ENCODE results near the gene RABGAP1L.

The RABGAP1L gene

DNA sequence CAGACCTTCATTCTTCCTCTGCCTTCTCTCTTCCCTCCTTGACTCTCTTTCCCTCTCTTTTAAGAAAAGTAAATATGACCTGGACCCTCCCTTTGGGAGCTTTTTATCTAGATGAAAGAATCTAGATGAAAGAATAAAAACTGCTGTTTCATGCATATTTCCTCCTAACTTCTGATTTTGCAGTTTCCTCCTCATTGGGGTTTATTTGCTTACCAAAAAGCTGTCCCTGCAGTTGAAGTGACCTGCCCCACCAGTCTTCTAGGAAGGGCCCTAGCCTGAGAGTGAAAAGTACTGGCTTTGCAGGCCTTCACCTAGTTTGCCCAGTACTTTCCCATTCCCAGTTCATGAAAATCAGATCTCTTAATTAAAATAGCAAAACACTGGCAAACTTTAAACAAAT lies 812.1 kb downstream of the RABGAP1L start:
- no peak for DNase-seq

DNA sequence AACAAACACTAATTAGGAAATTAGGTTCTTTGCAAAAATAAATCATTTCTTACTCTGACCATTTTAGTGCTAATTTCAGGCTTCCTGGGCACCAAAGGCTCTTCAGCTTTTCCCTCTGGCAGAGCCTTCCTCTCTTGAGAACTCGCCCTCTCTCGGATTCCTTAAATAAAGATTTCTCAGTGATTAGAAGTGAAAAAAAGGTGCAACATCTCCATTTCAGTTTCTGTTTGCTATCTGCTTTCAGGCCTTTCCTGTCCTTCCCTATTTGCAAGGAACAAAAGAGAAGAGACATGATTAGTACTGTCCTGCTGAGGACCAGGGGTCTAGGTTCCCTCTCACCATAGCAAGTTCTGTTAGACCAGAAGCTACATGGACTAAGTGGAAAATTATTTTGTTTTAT lies 812.6 kb downstream of the RABGAP1L start:
- no peak for DNase-seq

DNA sequence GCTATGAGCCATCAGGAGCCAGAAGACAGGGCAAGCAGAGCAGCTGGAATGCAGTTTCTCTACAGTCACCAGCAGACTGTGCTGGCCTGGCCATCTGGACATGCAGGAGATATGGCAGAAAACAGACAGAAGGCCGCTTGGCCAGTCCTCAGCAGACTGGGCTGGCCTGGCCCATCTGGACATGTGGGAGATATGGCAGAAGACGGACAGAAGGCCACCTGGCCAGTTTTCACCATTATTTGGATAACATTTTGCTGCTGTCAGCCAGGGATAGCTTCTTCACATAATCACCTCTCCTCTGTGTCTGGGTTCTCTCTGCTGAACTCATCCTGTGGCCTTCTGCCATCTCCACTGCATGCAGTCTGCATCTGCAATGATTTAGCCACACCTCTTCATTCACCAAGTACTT lies 815.4 kb downstream of the RABGAP1L start:
- DNase-seq, result no peak

DNA sequence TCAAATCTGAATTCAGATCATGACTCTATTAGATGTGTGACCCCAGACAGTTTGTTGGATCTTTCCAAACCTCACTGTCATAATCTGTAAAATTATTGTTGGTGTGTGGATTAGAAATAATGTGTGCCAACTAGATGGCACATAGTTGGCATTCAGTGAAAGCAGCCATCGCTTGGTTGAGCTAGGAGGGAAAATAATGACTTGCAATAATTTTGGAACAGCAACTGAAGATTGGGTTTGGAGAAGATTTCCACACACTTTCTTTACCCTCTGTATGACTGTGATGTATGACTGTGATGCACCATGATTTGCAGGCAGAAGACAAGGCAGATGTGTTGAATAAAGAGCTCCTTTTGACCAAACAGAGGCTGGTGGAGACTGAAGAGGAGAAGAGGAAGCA lies 816.4 kb downstream of the RABGAP1L start:
- no peak for DNase-seq

DNA sequence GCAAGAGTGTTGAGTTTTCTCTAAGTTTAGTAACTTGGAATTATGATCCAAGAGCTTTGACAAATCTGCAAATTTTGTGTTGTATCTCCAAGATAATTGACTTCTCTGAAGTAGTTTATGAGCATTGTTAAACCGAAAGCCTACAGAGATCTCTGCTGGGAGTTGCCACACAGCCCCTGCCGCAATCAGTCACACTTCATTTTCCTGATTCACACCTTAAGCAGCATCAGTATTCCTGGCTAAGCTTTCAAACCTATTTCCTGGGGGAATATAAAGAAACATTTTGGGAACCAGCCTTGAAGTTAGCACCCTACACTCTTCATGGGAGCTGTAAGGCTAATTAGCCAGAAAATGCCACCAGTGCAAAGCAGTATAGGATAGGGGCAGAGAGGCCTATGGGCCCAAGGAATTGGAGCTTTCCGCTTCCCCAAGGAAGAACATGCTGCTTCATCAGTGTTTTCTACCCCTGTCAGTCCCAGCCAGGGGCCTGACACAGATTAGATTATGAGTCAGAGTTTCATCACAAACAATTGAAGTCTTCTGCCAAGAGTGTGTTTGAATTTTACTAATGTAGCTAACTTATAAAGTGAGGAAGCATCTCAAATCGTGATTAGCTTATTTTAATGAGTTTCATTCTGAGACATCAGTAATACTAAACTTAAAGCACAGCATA lies 817.3 kb downstream of the RABGAP1L start:
- DNase-seq, result peak; percentile 53

DNA sequence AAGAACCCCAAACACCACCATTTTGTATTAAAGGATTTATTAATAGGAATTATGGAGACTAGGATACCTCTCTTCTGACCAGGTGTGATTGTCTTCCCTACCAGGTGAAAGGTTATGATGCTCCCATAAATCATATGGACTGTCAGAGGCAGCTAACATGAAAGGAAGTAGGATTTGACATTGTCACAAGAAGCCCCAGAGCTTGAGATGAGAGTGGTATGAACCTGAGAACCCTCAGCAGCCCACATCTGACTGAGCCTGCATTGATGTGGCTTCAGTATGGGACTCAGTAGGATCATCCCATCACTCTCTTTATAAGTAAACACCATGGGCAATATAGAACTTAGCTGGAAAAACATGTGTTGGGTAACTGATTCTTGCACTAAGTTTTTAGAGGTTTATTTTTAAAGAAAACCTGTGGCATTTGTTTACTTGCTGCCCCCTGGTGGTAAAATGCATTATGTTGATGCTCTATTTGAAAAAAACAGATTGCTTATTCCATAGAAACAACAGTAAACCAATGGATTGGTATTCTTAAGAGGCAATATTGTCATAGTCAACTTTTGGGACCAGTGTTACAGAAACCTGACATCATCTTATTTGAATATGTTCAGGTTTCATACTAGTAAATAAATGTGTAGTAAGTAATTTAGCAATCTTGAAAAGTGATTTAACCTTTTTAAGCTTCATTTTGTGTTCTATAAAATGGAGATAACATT lies 823.8 kb downstream of the RABGAP1L start:
- DNase-seq, result peak; percentile 37

DNA sequence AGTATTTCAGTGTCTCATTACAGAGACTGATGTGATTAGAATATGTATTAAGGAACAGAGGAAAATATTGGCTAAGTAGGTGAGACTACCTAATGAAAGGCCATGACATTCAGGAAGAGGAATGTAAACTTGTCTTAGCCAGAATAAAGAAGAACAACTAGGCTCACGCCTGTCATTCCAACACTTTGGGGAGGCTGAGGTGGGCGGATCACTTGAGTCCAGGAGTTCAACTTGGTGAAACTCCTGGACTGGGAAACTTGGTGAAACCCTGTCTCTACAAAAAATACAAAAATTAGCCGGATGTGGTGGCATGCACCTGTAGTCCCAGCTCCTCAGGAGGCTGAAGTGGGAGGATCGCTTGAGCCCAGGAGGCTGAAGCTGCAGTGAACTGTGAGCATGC lies 825.6 kb downstream of the RABGAP1L start:
- DNase-seq, result no peak

DNA sequence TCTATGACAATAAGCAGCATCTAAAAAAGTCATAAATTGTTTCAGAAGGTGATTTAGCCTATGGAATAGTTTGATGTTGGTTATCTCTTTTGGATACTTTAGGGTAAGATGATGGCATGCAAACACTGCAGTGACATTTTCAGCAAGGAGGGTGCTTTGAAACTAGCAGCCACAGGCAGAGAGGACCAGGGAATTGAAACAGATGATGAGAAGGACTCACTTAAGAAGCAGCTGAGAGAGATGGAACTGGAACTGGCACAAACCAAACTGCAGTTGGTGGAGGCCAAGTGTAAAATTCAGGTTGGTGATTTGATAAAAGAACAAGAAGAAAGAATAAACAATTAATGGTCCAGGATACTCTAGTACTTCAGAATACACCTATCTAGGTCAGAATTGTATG lies 829.2 kb downstream of the RABGAP1L start:
- no peak for DNase-seq

DNA sequence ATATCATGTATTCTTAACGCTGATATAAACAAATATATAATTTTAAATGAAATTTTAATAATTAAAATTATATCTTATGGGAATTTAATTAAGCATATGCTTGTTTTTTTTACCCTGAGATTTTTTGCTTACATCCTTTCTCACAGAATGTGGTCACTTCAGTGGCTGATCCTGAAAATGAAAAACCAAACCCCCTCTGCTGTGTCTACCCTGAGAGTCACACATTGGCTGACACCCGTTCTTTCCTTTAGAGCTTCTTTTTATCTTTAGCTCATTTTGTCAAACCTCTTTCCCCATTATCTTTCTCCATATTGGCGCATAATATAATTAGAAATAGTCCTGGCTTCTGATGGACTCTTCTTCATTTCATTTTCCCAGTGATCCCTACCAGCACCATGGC lies 829.7 kb downstream of the RABGAP1L start:
- DNase-seq, result no peak

DNA sequence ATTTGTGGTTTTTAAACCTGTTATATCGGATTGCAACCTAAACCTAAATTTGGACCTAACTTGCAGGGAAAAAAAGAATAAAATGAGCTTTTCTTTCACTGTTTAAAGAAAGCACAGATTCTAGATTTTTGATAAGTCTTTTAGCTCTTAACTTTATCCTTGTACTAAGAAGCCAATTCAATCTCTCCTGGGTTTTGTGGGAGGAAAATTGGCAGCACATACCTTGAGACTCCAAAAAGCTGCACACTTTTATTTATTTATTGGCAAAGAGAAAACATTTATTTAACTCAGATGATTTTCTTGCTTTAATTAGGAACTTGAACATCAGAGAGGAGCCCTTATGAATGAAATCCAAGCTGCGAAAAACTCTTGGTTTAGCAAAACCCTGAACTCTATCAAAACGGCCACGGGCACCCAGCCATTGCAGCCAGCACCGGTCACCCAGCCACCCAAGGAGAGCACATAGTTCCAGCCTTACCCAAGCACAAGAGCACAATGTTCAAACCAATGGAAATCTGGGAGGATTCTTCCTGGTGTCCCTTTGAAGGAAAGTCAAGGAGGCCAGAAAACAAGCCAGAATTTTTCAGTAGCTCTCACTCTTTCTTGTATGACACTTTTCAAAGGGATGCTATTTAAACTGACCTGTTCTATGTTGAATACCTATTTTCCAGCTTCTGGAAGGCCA lies 830.4 kb downstream of the RABGAP1L start:
- DNase-seq, result no peak

DNA sequence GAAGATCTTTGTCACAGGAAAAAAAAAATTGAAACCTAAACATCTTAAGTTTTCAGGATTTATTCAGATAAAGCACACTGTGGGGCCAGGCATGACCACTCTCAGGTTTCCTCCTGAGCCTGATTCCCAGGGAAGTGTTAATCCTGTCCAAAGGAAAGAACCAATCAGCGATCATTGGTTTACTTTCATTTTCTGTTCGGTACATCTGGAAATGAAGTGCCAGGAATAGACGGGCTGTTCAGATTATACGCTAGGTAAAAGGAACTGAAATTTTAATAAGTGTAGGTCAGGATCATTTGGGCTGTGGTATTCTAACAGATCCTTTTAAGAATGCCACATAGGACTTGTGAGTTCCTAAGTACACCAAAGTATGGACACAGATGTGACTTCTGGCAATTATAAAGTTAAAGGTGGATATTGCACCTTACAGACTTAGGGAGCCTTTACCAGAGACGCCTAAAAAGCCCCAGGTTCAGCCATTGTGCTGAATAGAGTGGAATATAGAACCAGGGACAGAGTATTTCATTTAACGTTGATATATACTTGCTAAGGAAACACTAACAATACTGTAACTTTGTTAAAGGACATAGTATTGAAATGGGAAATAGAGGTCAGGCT lies 831.2 kb downstream of the RABGAP1L start:
- peak; percentile 37 for DNase-seq

DNA sequence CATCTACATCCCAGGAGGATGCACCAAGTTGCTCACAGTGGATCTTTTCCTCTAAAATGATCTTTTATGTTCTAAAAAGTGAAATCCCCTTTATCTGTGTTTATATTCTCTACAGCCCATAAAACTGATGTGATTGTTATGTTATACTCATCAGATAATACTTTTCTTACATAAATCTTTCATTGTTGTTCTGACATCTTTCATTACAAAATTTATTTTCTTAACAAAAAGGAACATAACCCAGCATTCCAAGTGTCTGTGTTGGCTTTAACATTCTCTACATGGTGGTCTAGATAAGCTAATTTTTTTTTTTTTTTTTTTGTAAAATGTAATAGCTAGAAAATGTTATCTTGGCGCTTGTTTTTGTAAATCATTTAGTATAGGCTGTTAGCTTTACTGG lies 832.2 kb downstream of the RABGAP1L start:
- no peak for DNase-seq

DNA sequence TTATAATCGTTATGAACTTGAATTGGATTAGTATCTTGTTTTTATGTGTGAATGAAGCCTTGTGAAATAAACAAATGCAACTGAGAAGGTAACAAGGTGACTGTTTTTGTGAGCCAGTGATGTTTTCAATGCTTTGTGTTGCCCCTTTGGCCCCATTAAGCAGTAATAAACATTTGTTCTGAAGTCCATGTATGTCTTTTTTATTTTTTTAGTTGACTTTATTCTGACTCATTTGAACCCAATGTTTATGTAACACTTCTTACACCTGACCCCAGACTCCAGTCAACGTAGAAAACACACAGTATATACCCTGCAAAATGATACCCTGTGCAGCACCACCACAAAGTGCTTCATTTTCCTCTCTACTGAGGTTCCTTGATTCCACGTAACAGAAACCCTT lies 835.8 kb downstream of the RABGAP1L start:
- DNase-seq, result no peak

DNA sequence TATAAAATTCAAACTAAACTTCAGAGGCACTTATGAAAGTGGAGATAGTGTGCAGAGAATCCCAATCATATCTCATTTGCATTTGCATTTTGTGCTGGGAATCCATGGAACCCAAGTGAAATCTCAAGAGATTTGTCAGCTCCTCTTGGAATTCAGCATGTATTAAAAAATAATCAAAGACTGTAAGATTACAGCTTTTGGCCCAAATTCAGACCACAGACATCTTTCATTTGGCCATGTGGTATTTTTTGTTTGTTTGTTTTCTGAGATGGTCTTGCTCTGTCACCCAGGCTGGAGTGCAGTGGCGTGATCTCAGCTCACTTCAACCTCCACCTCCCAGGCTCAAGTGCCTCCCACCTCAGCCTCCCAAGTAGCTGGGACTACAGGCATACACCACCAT lies 836.6 kb downstream of the RABGAP1L start:
- no peak for DNase-seq

DNA sequence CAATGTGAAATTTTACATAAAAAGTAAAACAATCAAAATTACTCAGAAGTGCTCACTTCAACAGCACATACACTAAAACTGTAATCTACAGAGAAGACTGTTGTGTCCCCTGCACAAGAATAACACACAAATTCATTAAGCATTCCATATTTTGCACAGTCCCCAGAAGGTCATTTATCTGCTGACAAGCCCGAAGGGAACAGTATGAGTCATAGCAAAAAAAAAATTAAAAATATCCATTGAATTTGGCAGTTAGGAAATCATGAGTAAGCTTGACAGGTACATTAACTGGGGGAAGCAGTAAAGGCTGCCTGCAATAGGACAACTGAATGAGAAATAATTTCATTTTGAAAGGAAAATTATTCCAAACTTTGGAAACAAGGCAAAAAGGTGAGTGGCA lies 837.2 kb downstream of the RABGAP1L start:
- peak; percentile 9 for DNase-seq

DNA sequence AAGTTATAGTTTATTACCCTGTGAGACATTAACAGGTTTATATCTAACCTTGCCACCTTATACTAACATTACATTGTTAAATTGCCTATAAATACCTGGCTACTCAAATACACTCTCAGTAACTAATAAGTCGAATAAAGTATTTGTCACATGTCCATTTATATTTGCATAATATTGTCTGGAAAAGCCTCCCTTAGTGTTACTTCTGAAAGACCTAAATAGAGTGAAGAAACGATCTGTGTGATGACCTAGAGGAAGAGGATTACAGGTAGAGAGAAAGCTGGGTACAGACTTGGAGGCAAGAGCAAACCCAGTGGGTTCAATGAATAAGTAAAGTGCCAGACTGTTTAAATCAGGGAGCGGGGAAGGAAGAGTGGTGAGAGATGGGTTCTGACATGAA lies 837.7 kb downstream of the RABGAP1L start:
- DNase-seq, result no peak

DNA sequence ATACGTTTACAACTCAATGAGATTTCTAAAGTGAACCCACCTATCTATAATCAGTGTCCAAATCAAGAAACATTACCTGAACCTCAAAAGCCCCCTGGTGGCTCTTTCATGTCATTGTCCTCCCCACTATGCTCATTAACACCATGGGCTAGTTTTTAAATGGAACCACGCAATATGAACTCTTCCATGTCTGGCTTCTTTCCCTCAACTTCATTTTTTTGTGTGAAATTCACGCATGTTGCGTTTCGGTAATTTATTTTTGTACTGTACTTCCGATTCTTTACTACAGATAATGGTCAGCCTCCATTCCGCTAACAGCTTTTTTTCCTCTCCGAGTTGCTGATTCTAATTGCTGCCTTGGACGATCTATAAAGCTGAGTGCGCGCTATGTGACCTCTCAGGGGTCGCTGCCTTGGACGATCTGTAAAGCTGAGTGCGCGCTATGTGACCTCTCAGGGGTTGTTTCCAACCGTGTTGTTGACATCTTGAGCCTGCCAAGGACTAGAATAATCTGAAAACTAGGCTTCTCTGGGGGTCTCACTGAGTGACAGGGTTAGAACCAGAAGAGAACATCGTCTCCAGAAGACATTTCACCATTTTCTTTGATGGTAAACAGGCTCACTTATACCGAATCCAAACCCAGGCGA lies 839.4 kb downstream of the RABGAP1L start:
- DNase-seq, result peak; percentile 60

DNA sequence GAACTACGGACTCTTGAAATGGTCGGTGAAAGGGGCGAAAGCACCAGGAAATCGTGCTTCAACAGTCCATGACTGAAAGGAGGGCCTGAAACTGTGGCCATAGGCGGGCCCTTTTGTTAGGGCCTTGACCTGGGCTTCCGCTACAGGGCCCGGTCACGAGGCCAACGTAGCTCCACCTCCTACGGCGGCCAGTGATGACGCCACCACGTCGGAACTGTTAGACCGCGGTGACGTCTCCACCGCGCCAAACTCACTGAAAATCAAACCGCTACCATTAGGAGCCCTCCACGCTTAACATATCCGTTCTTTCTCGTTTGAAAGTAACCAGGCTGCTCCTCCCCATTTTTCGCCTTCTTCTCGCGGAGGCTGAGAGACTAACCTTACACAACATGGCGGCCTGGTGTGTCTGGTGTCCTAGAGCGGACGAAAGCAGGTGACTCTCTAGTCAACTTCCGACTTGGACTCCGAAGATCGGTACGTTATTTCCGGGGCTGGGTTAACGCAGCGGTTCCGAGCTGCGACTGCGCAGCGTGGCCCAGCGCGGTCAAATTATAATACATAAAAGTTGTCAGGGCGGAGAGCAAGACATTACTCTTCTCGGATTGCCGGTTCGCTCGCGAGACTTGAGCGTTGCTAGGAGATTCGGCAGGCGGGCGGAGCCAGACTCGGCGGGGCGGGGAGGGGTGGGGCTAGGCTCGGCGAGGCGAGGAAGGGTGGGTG lies 840.1 kb downstream of the RABGAP1L start:
- peak; percentile 99 for DNase-seq

DNA sequence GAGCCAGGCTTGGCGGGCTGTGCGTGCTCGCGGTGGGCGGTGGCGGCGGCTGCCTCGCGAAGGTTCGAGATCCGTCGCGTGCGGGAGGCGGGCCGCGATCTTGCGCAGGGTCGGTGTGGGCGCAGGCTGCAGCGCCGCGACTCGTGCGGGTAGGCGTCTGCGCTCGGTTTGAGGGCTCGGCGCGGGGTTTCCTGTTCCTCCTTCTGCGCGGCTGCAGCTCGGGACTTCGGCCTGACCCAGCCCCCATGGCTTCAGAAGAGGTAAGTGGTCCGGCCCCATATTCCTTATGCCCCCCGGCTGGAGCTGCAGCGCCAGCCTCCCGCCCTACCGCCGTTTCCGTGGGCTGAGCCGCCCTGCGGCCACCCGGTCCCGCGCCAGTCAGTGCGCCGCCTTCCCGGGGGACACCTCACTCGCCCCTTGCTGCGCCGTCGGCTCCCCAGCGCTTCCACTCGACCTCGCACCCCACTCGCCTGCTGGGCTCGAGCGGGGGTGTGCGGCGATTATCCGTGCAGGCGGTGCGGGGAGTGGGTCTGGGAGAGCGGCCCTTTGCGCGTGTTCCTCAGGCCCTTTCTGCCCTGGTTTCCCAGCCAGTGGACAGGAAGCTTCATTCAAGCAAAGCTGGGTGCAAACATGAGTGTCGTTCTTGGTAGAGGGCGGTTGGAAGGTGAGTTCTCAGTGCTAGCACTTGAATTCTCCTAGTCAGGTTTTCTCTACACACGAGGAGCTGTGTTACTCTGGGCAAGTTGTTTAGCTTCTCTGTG lies 840.8 kb downstream of the RABGAP1L start, which contains the start of gene CACYBP:
Gene CACYBP, plus strand, starts transcription at position 12 of the 761 bp plus-strand sequence. Its CDS starts 234 bp downstream, at position 246.
- no peak for DNase-seq

DNA sequence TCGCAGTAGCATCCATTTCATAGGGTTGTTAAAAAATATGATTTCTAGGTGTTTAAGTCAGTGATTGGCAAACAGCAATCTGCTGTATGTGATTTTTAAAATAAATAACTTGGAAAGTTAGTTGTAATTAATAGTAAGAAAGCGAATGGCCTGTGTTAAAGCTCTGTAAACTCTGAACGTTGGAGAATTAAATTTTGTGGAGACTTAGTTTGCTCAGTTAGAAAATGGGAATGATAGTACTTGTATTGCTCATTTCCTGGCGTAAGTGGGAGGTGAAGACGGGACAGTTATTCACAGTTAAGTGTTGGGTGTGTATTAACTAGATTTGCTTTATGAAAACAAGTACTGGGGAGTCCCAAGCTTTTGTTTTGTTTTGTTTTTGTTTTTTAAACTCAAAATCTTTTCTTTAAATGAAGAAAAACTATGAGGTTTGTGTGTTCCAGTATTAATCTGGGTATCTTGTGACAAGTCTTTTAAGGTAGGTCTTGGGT lies 841.4 kb downstream of the RABGAP1L start:
- DNase-seq, result no peak

DNA sequence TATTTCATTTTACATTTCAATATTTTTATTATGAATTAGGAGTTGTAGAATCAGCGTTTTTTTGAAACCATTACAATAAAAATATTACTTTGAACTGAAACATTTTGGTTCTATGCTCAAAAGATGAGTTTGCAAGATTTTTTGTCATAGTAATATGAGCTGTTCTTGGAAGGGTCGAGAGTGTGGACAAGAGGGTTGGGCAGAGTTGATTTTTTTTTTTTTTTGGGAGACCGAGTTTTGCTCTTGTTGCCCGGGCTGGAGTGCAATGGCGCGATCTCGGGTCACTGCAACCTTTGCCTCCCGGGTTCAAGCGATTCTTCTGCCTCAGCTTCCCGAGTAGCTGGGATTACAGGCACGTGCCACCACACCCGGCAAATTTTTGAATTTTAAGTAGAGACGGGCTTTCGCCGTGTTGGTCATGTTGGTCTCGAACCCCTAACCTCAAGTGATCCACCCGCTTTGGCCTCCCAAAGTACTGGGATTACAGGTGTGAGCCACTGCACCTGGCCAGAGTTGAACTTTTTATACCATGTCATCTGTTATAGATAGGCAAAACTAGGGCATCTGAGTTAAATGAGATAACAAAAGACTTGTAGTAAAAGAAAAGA lies 843.7 kb downstream of the RABGAP1L start:
- DNase-seq, result no peak

All from fibroblast of skin of abdomen (primary cell).